Thyroid gland (tissue), 4 donors: Measurements from ENCODE around the gene UBE2G1. TPM values are rescaled to one million over a fixed set of nuclear protein-coding genes. Genes with fewer than 3 reads are reported as not detected.
"Not testable (repeated sequence)": the region's sequence is repeated elsewhere in the genome, so short reads cannot be mapped to it uniquely, and the experiment has no call there.

Experiments
- DNase-seq, 2 donors: peaks; one replicate each; pipeline ENCODE4 v3.0.0-alpha.2; 2019
- H3K27ac ChIP-seq, 3 donors: fragments of 200-600 bp; sonication (generic); 1 replicate in 2 of 3; 2 replicates in 1 of 3; pipeline ENCODE4 v1.5.1; 2016 to 2019; ENCODE audit warnings: mild to moderate bottlenecking in 1 of 3, moderate library complexity in 1 of 3
- H3K27me3 ChIP-seq: fragments of 200-600 bp; sonication (generic); one replicate; pipeline ENCODE4 v1.5.1; 2019
- H3K36me3 ChIP-seq, 2 donors: fragments of 200-600 bp; sonication (generic); one replicate each; pipeline ENCODE4 v1.5.1; 2016 to 2019
- H3K4me1 ChIP-seq, 2 donors: fragments of 200-600 bp; sonication (generic); one replicate each; pipeline ENCODE4 v1.5.1; 2017 to 2019
- H3K4me3 ChIP-seq, 3 donors: fragments of 200-600 bp; sonication (generic); replicated peaks in 1 of 3; 1 replicate in 2 of 3; 2 replicates in 1 of 3; pipeline ENCODE4 v1.5.1; 2016; ENCODE audit warnings: mild to moderate bottlenecking in 1 of 3
- H3K9me3 ChIP-seq: fragments of 200-600 bp; sonication (generic); one replicate; pipeline ENCODE4 v1.5.1; 2017
- CTCF ChIP-seq, 6 experiments: fragments of 200-600 bp in 3 of 6; fragments of 450-650 bp in 3 of 6; sonication (generic) in 3 of 6; IDR thresholded peaks; one replicate each; pipeline ENCODE4 v1.5.1; 2016 to 2019; ENCODE audit warnings: antibody characterized with exemption in 6 of 6, mild to moderate bottlenecking in 2 of 6, inconsistent platforms in 1 of 6, moderate library complexity in 1 of 6
- POLR2A ChIP-seq, 2 donors: fragments of 450-650 bp; IDR thresholded peaks; one replicate each; pipeline ENCODE4 v1.6.1; 2017; ENCODE audit warnings: antibody characterized with exemption in 2 of 2, mild to moderate bottlenecking in 2 of 2, moderate library complexity in 1 of 2
- WGBS, 2 donors: methylation state at CpG; one replicate each; pipeline ENCODE4 v1.1.5; 2017; 5-methylcytosine and 5-hydroxymethylcytosine counted together
- intact Hi-C: fragments of 100-400 bp; cut with DNase I; formaldehyde crosslinking; loops from one replicate; pipeline ENCODE4 v1.15.1; 2023
- total RNA-seq, 4 donors: library from RNA; depleted of rRNA; stranded (reverse); fragments of >200 nt; gene quantifications; one replicate each; pipeline ENCODE4 v1.2.3, GENCODE V29; 2016

The UBE2G1 gene
- total RNA-seq, 4 donors from 2014 or later, result 39.1 to 58.0 (median 49.4) TPM

GRCh38 chr17:4357030-4357628 is 9.3 kb downstream of the UBE2G1 start:
- no peaks in the 10 kb centered on the region for H3K9me3 ChIP-seq
- no peak for DNase-seq
- WGBS, 2 donors, result 74 to 84% methylated on average over 3 of the region's 3 CpGs
- H3K27ac ChIP-seq, result no peak overlapping the region
- no peaks in the 10 kb centered on the region for H3K27me3 ChIP-seq
- peaks cover 9 to 22% of the 10 kb centered on the region in 2 donors for H3K4me1 ChIP-seq
- H3K36me3 ChIP-seq, result no peaks in the 10 kb centered on the region
- intact Hi-C loops, result no loop called here
- no peak for TF ChIP-seq CTCF (IDR thresholded peaks at IDR 0.05)
- no peak for TF ChIP-seq POLR2A (IDR thresholded peaks at IDR 0.05)
- H3K4me3 ChIP-seq, result no peak overlapping the region

GRCh38 chr17:4354862-4355514 is 11.5 kb downstream of the UBE2G1 start:
- no peak for DNase-seq
- intact Hi-C loops, result no loop called here
- no peak overlapping the region for H3K27ac ChIP-seq
- no peak overlapping the region for H3K4me3 ChIP-seq
- no peak for TF ChIP-seq POLR2A (IDR thresholded peaks at IDR 0.05)
- no peak for TF ChIP-seq CTCF (IDR thresholded peaks at IDR 0.05)
- no peaks in the 10 kb centered on the region for H3K36me3 ChIP-seq
- H3K4me1 ChIP-seq, result peaks cover 9 to 30% of the 10 kb centered on the region in 2 donors
- H3K9me3 ChIP-seq, result no peaks in the 10 kb centered on the region
- H3K27me3 ChIP-seq, result no peaks in the 10 kb centered on the region
- WGBS, 2 donors, result 88 to 91% methylated on average over 11 of the region's 11 CpGs

GRCh38 chr17:4354206-4354605 is 12.3 kb downstream of the UBE2G1 start:
- Histone ChIP-seq H3K27ac (no peak overlapping the region), H3K27me3 (no peaks in the 10 kb centered on the region), H3K36me3 (no peaks in the 10 kb centered on the region), H3K4me3 (no peak overlapping the region), H3K4me1 (peaks cover 9 to 30% of the 10 kb centered on the region in 2 donors), H3K9me3 (no peaks in the 10 kb centered on the region)
- WGBS, 2 donors, result 56 to 58% methylated on average over 2 of the region's 2 CpGs
- no peak for TF ChIP-seq CTCF (IDR thresholded peaks at IDR 0.05)
- no peak for TF ChIP-seq POLR2A (IDR thresholded peaks at IDR 0.05)
- intact Hi-C loops, result no loop called here
- DNase-seq, result no peak

- peaks cover 17 to 34% of the 10 kb centered on the region in 2 donors for H3K4me1 ChIP-seq
- H3K4me3 ChIP-seq, H3K9me3 ChIP-seq, DNase-seq, H3K27me3 ChIP-seq, H3K27ac ChIP-seq, H3K36me3 ChIP-seq, intact Hi-C loops: not testable (repeated sequence)
- WGBS, 2 donors, result 100% methylated on average over 2 of the region's 2 CpGs
Measured at GRCh38 chr17:4350214-4350613, 16.3 kb downstream of the UBE2G1 start.

- 81 to 83% methylated on average over 2 of the region's 2 CpGs for WGBS, 2 donors
- DNase-seq, result no peak
- no peaks in the 10 kb centered on the region for H3K36me3 ChIP-seq
- H3K27ac ChIP-seq, result no peak overlapping the region
- H3K9me3 ChIP-seq, result no peaks in the 10 kb centered on the region
- peaks cover 13 to 23% of the 10 kb centered on the region in 2 donors for H3K4me1 ChIP-seq
- no peak overlapping the region for H3K4me3 ChIP-seq
- no peaks in the 10 kb centered on the region for H3K27me3 ChIP-seq
- intact Hi-C loops, result no loop called here
- TF ChIP-seq POLR2A (IDR thresholded peaks at IDR 0.05), result no peak
- TF ChIP-seq CTCF (IDR thresholded peaks at IDR 0.05), result no peak
Measured at GRCh38 chr17:4345581-4346252, 20.8 kb downstream of the UBE2G1 start.
